BJ (cell line): ENCODE measurements around the gene DCAF7. TPM values are rescaled to one million over a fixed set of nuclear protein-coding genes. Genes with fewer than 3 reads are reported as not detected.

Experiments
- CTCF ChIA-PET: fragments of 350-600 bp; formaldehyde crosslinking; extraction: SDS; loops from one replicate; lab custom pipeline; 2021; ENCODE audit warnings: antibody characterized with exemption, inconsistent platforms; lab: Yijun Ruan, JAX
- POLR2A ChIA-PET: fragments of 300-600 bp; sonication (Branson Sonifier 250); formaldehyde crosslinking; extraction: SDS; loops from one replicate; lab custom pipeline; 2021; ENCODE audit warnings: antibody characterized with exemption; lab: Charles Lee
- DNase-seq: peaks from one replicate; pipeline ENCODE4 v3.0.0-alpha.2; 2011; ENCODE audit warnings: low read depth
- H3K27me3 ChIP-seq: 2 replicates; pipeline ENCODE4 v1.6.0; 2011; ENCODE audit warnings: low read length; ENCODE audit not compliant: control insufficient read depth, insufficient read depth
- H3K36me3 ChIP-seq: 2 replicates; pipeline ENCODE4 v1.5.1; 2011; ENCODE audit warnings: low read length; ENCODE audit not compliant: control insufficient read depth, insufficient read depth
- H3K4me3 ChIP-seq: 2 replicates; pipeline ENCODE4 v1.5.1; 2011; ENCODE audit warnings: low read depth, mild to moderate bottlenecking, control low read depth, low read length
- CTCF ChIP-seq: IDR thresholded peaks from 2 replicates; pipeline ENCODE4 v1.5.1; 2011; ENCODE audit warnings: low read depth, mild to moderate bottlenecking, control low read depth, inconsistent platforms, low read length, moderate library complexity; ENCODE audit not compliant: insufficient read depth
- polyA plus RNA-seq: library from polyadenylated mRNA; depleted of rRNA; stranded (reverse); fragments of >200 nt; gene quantifications from 2 replicates; pipeline ENCODE4 v1.2.3, GENCODE V29; 2011

DCAF7 gene
- polyA plus RNA-seq, 1 experiment = 57.4 TPM

- ChIA-PET POLR2A (no interaction called here), CTCF (interaction anchor here (0.9 kb wide), 1 partner anchor 14 kb away, joined by 3 read pairs; no protein-coding TSS in a partner anchor)
- no peak for DNase-seq
- no peak overlapping the region for H3K4me3 ChIP-seq
- H3K27me3 ChIP-seq = no peaks in the 10 kb centered on the region
- TF ChIP-seq CTCF = no peak
- peaks cover 2% of the 10 kb centered on the region for H3K36me3 ChIP-seq
These were observed 46.7 kb downstream of the DCAF7 start for GRCh38 chr17:63596856-63597586.

DNA sequence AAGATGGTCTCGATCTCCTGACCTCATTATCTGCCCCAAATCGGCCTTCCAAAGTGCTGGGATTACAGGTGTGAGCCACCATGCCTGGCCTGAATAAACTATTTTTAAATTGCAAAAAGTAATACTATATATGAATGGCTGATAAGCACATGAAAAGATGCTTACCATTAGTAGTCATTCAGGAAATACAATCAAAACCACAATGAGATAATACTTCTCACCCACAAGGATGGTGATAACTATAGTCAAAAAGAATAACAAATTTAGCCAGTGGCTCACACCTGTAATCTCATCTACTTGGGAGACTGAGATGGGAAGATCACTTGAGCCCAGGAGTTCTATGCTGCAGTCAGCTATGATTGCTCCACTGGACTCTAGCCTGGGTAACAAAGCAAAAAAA lies 48.0 kb downstream of the DCAF7 start:
- Histone ChIP-seq H3K36me3 (no peaks in the 10 kb centered on the region; the same call in 1 of the 2 replicates), H3K4me3 (no peak overlapping the region), H3K27me3 (no peaks in the 10 kb centered on the region)
- ChIA-PET CTCF (no interaction called here), POLR2A (no interaction called here)
- DNase-seq = no peak
- TF ChIP-seq CTCF = no peak

DNA sequence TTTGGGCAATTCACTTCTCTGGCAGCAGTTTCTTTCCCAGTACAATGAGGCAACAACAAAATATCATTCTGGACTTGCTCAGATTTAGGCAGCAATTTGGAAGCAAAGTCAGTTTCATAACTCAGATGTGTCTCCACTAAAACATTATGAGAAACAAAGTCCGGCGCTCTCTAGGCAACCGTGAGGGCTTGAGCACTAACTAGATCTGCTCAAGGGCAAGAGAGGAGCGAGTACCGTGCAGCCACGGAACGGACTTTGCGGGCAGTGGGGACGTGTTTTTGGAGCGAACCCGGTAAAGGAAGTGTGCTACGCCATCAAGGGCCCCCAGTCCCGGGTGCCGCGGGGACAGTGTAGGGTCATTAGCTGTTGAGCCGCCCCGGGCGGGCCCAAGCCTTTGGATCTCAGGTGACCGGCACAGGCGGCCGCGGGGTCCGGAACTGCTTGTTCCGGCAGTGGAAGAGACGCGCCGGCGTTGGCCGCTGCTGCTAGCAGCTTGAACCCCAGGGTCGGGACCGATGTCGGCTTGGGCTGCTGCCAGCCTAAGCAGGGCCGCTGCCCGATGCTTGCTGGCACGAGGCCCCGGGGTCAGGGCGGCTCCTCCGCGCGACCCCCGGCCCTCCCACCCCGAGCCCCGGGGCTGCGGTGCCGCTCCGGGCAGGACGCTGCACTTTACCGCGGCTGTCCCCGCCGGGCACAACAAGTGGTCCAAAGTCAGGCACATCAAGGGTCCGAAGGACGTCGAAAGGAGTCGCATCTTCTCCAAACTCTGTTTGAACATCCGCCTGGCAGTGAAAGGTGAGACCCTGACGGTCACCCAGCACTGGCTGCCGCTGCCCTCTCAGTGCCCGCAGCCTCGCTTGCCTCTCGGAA lies 50.5 kb downstream of the DCAF7 start, which contains the start of gene TACO1:
TACO1 (plus strand) TSS at position 327 of the 870 bp plus-strand sequence; CDS start at position 516, 189 bp downstream.
- CTCF ChIA-PET = interaction anchor here (0.8 to 3.6 kb wide), 5 partner anchors 11 to 182 kb away, joined by 3 to 23 read pairs (median 3); no protein-coding TSS in a partner anchor

DNA sequence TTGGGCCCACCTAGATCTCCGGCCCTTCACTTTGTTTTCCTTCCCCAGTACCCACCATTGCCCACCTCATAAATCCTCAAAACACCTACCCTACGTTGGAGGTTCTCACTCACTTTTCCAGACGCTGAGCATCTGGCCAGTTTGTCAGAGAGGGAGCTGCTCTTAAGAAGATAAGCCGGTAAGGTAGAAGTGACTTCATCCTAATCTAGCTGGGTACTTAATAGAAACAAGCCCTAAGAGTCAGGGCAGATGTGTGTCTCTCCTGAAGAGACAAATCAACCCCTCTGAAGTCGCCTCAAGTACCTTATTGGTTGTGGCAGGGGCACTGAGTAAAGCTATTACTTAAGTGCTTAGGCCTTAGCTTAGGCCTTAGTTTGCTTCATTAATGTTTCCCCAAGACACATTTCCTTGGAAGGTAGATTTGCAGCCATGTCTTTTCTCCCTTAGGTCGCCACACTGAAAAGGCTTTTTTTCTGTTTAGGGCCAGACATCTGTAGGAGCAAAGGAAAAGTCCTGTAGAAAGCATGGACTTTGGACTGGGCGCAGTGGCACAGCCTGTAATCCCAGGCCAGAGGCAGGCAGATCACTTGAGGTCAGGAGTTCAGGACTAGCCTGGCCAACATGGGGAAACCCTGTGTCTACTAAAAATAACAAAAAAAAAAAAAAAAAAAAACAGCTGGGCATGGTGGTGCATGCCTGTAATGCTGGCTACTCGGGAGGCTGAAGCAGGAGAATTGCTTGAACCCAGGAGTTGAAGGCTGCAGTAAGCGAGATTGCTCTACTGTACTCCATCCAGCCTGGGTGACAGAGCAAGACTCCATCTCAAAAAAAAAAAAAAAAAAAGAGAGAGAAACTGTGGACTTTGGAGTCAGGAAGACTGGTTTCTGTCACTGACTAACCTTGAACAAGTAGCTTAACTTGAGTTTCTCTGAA lies 51.4 kb downstream of the DCAF7 start:
- Histone ChIP-seq H3K27me3 (no peaks in the 10 kb centered on the region), H3K4me3 (peak overlapping the region; percentile 96), H3K36me3 (peaks cover 3% of the 10 kb centered on the region)
- no peak for TF ChIP-seq CTCF
- DNase-seq = no peak
- ChIA-PET CTCF (interaction anchor here (0.6 to 3.6 kb wide), 6 partner anchors 10 to 176 kb away, joined by 3 to 23 read pairs (median 3); no protein-coding TSS in a partner anchor), POLR2A (interaction anchor here (0.5 kb wide), 1 partner anchor 480 kb away, joined by 4 read pairs; no protein-coding TSS in a partner anchor)

More for the DNA sequence above, 50.5 kb downstream of the DCAF7 start, which contains the start of gene TACO1:
- no peak for TF ChIP-seq CTCF
- Histone ChIP-seq H3K27me3 (no peaks in the 10 kb centered on the region), H3K36me3 (no peaks in the 10 kb centered on the region; the same call in none of the 2 replicates), H3K4me3 (peak within 1 kb of the TSS; percentile 96)
- POLR2A ChIA-PET = no interaction called here
- no peak for DNase-seq
